HK-2 (cell line): ENCODE measurements around the gene PROM1.

Experiments used
- DNase-seq: peaks from one replicate; pipeline ENCODE4 v3.0.0-alpha.2; 2018; ENCODE audit not compliant: unreplicated experiment

The PROM1 gene

DNA sequence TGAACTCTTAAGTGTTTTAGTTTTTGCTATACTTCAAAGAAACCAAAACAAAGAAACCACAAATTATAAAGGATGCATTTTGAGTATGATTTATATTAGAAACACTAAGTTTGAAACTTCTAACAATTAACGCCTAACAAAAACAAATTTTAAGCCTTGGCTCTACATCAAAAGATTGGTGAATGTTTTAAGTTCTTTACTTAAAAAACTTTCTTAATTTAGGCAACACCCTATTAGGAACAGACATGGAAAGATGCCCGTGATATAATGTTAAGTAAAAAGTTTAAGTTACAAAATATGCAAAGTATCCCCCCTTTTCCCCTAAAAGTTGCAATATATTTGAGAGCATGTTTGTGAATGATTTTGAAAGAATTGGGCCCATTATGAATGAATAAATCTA is 21.2 kb downstream of the PROM1 start:
- DNase-seq, result no peak

DNA sequence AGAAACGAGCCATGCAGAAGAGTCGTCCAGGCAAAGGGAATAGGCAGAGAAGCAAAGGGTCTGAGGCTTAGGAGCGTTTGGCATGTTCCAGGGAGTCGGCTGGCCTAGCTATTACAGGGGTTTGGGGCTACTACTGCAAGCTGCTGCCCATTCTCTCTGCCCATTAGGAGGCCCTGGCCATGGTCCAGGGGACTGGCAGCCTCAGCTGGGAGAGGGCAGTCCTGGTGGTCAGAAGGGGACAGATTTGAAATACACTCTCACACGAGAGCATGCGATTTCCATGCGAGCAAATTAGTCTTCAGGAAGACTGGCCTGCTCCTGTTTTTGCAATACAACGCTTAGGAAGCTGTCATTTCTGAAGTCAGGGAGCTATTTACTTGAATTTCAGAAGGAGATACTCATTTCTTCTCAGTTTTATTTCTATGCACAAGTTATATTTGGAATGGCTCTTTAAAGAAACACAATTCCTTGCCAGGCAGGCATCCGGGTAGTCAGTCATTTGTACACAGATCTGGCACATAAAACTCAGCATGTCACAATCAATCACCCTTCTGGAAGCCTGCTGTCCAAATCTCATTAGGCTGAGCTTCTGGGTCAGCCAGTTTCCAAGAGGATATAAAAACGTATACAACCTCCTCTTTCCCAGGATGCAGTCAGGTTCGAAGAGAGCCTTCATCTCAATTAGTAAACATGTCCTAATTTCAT is 27.0 kb downstream of the PROM1 start:
- no peak for DNase-seq

DNA sequence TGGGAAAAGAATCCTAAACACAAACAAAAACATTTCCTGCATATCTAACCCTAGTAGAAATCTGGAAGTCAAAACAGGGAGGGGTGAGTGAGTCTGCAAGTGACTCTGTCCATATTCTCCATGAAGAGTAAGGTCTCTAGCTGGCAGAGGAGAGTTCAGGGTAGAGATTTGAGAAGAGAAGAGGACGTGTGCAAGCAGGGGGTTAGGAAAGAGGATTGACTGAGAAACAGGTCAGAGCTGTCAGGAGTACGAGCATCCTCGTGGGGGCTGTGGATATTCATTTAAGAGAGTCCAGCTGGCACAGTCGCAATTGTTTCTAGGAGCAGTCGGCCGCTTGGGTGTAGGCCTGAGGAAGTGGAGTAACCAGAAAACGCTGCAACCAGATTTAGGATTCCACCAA is 27.9 kb downstream of the PROM1 start:
- DNase-seq, result no peak

- DNase-seq, result no peak
Measured at GRCh38 chr4:16055471-16055870, 28.4 kb downstream of the PROM1 start.

DNA sequence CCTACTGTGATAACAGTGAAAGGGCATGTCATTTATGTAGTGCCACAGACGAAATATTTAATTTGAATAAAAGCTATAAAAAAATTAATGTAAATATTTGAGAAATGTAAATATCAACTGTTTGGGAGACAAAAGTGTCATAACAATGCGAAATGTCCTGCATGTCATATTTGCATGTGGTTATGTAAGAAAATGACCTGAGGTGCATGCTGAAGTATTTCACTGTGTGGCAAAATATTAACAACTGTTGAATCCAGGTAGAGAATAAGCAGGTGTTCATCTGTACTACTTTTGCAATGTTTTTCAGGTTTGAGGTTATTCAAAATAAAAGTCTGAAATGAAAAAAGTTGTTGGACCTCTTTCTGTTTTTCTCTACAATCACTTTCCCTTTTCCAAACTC is 30.9 kb downstream of the PROM1 start:
- no peak for DNase-seq

GRCh38 chr4:16051980-16052379 is 31.8 kb downstream of the PROM1 start:
- no peak for DNase-seq

- DNase-seq, result no peak
Measured at GRCh38 chr4:16051132-16051531, 32.7 kb downstream of the PROM1 start.

DNA sequence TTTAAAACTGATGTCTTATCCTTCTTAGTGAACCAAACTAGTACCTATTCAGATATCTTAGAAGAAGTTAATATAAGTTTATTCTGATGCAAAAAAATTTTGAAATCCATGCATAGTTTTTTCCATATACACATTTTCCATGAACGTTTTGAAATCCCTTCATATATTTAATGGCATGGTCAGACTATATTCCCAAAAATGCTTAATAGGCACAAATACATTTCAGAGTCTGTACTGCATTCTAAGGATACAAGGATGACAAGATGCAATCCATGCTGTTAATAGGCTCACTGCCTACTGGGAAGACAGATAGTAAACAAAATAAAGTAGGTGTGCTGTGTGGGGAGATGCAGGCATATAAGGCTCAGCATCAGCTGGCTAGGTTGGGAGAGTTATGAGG is 33.2 kb downstream of the PROM1 start:
- DNase-seq, result no peak

GRCh38 chr4:16048619-16049419 is 35.0 kb downstream of the PROM1 start:
- no peak for DNase-seq

DNA sequence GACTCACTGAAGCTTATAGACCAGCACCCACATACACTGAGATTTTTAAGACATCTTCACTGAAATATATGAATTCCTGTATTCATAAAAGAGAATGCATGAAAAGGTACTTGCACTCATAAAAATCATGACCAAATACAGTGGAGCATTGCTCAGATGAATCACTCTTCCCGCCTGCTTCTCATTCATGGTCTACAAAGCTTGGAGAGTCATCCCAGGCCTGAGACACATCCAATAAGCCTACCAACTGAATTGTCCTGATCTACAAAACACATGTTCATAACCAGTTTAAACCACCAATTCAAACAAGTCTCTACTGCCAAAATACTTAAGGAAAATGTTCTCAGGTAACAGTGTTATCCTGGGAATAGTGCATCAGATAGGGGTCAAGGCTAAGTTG is 38.1 kb downstream of the PROM1 start:
- no peak for DNase-seq

DNA sequence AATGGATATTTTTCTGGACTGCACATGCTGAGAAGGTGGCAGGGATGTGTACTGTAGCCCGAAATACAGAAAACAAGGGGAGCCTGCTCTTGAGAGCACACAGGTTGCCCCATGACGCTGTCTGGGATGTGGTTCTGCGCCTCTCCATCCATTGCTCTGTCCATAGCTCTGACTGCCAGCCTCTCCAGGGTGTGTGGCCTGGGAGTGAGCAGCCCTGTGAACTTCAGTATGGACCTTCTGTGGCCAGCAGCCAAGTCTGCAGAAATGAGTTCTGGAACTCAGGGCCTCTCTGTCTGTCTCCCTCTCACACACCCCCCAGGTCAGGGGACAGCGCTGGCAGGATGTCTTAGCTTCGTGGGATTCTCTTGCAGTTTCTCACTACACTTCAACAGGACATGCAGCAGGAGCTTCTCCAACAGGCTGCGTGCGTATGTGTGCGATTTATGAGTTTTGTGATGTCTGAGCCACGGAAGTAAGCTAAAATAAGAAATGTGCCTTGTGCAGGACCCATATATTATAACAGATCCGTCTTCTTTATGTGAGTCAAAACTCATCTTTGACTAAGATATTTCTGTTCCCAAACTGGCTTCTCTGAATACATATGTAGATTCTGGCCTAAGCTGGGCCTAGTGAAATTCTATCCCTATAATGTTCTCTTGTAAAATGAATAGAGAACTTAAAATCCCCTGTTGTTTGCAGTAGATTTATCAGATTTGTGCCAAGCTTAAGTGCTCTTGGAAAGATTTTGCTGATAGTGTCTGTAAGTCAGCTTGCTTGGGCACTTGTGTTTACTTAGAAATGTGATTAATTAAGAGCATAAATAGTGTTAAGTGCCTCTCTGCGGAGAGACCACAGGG is 40.0 kb downstream of the PROM1 start:
- DNase-seq, result no peak

GRCh38 chr4:16039139-16039538 is 44.7 kb downstream of the PROM1 start:
- no peak for DNase-seq

DNA sequence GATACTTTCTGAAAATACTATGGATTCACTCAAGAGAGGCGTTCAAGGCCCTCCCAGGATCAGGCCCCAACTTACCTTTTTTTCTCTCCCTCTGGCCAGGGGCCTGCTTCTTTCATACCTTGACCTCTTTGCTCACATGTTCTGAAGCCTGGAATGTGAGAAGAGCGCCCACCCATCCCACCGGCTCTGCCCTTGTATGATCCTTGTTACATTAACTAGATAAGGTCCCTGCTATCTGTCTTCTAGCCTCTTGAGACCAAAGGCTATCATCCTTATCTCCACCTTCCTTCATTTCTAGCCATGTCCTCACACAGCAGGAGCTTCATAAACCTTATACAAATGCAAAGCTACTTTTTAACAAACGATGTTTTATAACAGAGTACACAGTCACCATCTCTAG is 45.9 kb downstream of the PROM1 start:
- DNase-seq, result no peak

DNA sequence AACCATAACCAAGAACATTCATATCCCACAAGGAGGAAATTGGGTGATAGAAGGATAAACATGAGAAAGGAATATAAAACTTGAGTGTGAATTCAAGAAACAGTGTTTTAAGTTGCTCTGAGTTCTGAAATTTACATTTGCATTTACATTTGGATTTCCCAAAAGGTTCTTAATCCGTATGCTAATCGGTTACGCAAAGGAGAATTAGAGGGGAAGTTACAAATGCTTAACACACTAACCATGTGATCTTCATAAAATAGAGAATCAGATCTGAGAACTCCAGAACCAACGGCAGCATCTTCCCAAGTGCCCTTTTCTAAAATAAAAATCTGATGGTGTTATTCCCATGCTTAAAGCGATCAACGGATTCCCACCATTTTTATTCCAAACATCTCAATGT is 48.0 kb downstream of the PROM1 start:
- DNase-seq, result no peak

GRCh38 chr4:16034010-16034748 is 49.6 kb downstream of the PROM1 start:
- DNase-seq, result no peak

DNA sequence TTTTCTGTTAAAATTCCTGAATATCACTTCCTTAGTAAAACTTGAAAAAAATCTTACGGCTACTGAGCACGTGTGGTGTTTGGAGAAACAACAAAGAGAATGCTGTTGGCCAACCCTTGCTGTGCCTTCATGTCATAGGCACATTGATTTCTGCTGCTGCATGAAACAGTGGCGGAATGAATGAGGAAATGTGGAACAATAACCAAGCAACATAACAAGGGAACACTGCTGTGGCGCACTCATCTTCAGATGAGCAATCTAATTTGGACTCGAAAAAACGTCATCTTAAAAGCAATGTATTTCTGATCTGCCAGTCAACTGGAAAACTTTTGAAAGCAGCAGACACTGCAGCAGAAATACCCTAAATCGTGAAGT is 51.4 kb downstream of the PROM1 start:
- DNase-seq, result no peak

- no peak for DNase-seq
Measured at GRCh38 chr4:16031546-16032395, 52.1 kb downstream of the PROM1 start.

DNA sequence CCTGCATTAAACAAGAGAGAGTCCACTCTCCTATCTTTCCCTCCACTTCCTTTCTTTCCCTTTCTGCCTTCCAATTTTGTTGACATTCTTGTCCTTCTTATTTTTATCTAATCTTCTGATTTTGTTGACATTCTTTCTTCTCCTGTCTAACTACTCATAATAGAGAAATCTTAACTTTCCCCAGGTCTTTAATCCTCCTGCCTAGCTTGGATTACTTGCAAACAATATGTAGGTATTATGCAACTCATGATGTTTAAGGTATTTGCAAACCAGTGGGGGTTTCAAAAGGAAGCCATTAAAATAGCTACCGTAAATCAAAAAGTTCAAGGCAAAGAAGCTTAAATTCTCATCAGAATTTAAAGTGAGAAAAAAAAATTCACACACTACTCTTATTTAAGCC is 53.9 kb downstream of the PROM1 start:
- DNase-seq, result no peak

GRCh38 chr4:16029262-16029661 is 54.6 kb downstream of the PROM1 start:
- DNase-seq, result no peak

GRCh38 chr4:16027626-16028025 is 56.2 kb downstream of the PROM1 start:
- no peak for DNase-seq

DNA sequence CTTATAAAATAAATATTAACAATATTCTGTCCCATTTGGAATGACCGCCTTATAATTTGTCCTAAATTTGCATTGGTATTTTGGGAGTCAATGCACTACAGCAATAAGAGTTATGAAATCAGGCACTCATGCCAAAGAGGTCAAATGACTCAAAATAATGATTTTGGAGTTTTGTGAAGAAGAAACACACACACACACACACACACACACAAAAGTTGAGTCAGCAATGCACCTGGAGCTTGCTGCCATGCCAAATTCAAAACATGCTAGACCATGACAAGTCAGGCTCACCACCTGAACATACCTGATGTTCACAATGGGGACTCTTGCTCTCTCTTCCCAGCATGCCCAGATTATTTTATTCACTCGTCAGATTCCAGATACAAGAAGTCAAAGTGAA is 56.7 kb downstream of the PROM1 start:
- DNase-seq, result no peak
